ENCODE measurements around the gene MID1IP1. TPM values are rescaled to one million over a fixed set of nuclear protein-coding genes. Genes with fewer than 3 reads are reported as not detected.

Gene MID1IP1
- total and polyA plus RNA-seq, 2 of the 13 experiments (the other 11 are each of a cell fraction or from before 2014, with no cell fraction given) = 35.7 to 36.1 TPM

DNA sequence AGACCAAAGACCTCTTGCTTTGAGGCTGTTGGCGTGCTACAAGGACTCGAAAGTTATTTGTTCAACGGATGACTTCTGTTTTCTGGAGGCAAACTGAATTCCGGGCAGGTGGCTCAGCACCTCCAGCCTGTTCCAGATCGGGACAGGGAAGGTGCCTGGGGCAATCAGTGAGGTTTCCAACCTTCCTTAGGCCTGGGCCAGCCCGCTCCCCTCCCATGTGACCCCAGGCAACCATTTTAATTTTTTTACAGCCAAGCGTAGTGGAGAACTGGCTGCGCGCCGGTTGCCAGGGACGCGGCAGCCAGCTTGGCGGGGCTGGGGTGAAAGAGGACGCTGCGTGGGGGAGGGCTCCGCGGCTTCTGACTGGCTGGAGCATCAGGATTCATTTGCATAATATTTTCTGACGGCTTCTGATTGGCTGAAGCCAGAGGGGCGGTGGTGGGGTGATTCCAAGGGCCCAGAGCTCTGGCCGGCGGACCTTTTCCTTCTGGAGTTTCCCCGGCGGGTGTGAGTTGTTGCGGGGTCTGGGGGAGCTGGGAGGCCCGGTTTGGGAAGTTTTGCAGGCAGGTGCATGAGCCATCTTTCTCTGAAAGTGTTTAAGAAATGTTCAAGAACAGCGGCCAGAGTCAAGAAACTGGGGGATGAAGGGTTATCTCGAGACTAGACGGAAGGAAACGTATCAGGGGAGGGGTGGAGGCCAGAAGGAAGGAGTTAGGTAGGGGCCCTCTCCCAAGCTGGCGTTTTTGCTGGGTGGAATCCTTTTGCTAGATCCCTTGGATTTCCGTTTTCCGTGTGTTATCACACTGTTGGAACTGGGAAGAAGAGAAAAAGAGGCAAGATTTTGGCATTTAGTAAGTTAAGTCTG, at the start of gene MID1IP1 (continued):
- peak; percentile 25; the same call in 1 of the 2 replicates for TF ChIP-seq ZNF501 (CRISPR knock-in tag; IDR thresholded peaks at IDR 0.05)
- TF ChIP-seq FOSL2 (CRISPR knock-in tag; IDR thresholded peaks at IDR 0.05) = no peak
- peak; percentile 46; the same call in 1 of the 2 replicates for TF ChIP-seq ZMYM4 (CRISPR knock-in tag; IDR thresholded peaks at IDR 0.05)
- TF ChIP-seq, protein P1, sequence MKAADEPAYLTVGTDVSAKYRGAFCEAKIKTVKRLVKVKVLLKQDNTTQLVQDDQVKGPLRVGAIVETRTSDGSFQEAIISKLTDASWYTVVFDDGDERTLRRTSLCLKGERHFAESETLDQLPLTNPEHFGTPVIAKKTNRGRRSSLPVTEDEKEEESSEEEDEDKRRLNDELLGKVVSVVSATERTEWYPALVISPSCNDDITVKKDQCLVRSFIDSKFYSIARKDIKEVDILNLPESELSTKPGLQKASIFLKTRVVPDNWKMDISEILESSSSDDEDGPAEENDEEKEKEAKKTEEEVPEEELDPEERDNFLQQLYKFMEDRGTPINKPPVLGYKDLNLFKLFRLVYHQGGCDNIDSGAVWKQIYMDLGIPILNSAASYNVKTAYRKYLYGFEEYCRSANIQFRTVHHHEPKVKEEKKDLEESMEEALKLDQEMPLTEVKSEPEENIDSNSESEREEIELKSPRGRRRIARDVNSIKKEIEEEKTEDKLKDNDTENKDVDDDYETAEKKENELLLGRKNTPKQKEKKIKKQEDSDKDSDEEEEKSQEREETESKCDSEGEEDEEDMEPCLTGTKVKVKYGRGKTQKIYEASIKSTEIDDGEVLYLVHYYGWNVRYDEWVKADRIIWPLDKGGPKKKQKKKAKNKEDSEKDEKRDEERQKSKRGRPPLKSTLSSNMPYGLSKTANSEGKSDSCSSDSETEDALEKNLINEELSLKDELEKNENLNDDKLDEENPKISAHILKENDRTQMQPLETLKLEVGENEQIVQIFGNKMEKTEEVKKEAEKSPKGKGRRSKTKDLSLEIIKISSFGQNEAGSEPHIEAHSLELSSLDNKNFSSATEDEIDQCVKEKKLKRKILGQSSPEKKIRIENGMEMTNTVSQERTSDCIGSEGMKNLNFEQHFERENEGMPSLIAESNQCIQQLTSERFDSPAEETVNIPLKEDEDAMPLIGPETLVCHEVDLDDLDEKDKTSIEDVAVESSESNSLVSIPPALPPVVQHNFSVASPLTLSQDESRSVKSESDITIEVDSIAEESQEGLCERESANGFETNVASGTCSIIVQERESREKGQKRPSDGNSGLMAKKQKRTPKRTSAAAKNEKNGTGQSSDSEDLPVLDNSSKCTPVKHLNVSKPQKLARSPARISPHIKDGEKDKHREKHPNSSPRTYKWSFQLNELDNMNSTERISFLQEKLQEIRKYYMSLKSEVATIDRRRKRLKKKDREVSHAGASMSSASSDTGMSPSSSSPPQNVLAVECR (CRISPR knock-in tag; IDR thresholded peaks at IDR 0.05; ENCODE audit: borderline replicate concordance) = no peak
- TF ChIP-seq POLR2AphosphoS5 (IDR thresholded peaks at IDR 0.05; ENCODE audit: low read depth, low read length) = peak; percentile 78
- peak; percentile 49; the same call in 1 of the 2 replicates for TF ChIP-seq RBFOX2 (IDR thresholded peaks at IDR 0.05; ENCODE audit: low read depth, low read length)
- peak; percentile 33; the same call in 1 of the 2 replicates for TF ChIP-seq POGZ (CRISPR knock-in tag; IDR thresholded peaks at IDR 0.05)
- TF ChIP-seq, protein P2, sequence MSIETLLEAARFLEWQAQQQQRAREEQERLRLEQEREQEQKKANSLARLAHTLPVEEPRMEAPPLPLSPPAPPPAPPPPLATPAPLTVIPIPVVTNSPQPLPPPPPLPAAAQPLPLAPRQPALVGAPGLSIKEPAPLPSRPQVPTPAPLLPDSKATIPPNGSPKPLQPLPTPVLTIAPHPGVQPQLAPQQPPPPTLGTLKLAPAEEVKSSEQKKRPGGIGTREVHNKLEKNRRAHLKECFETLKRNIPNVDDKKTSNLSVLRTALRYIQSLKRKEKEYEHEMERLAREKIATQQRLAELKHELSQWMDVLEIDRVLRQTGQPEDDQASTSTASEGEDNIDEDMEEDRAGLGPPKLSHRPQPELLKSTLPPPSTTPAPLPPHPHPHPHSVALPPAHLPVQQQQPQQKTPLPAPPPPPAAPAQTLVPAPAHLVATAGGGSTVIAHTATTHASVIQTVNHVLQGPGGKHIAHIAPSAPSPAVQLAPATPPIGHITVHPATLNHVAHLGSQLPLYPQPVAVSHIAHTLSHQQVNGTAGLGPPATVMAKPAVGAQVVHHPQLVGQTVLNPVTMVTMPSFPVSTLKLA (IDR thresholded peaks at IDR 0.05) = no peak
- no peak for TF ChIP-seq ZNF83 (CRISPR knock-in tag; IDR thresholded peaks at IDR 0.05; ENCODE audit: borderline replicate concordance)
- peak; percentile 82 for TF ChIP-seq NFYC (CRISPR knock-in tag; IDR thresholded peaks at IDR 0.05)
- TF ChIP-seq, protein P3, sequence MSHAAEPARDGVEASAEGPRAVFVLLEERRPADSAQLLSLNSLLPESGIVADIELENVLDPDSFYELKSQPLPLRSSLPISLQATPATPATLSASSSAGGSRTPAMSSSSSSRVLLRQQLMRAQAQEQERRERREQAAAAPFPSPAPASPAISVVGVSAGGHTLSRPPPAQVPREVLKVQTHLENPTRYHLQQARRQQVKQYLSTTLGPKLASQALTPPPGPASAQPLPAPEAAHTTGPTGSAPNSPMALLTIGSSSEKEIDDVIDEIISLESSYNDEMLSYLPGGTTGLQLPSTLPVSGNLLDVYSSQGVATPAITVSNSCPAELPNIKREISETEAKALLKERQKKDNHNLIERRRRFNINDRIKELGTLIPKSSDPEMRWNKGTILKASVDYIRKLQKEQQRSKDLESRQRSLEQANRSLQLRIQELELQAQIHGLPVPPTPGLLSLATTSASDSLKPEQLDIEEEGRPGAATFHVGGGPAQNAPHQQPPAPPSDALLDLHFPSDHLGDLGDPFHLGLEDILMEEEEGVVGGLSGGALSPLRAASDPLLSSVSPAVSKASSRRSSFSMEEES (CRISPR knock-in tag; IDR thresholded peaks at IDR 0.05) = peak; percentile 29; the same call in 1 of the 2 replicates
- TF ChIP-seq ZZZ3 (CRISPR knock-in tag; IDR thresholded peaks at IDR 0.05; ENCODE audit: borderline replicate concordance) = no peak
- no peak for TF ChIP-seq ZFP36L2 (CRISPR knock-in tag; IDR thresholded peaks at IDR 0.05)
- TF ChIP-seq, protein P4, sequence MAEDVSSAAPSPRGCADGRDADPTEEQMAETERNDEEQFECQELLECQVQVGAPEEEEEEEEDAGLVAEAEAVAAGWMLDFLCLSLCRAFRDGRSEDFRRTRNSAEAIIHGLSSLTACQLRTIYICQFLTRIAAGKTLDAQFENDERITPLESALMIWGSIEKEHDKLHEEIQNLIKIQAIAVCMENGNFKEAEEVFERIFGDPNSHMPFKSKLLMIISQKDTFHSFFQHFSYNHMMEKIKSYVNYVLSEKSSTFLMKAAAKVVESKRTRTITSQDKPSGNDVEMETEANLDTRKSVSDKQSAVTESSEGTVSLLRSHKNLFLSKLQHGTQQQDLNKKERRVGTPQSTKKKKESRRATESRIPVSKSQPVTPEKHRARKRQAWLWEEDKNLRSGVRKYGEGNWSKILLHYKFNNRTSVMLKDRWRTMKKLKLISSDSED (CRISPR knock-in tag; IDR thresholded peaks at IDR 0.05) = no peak
- peak; percentile 56; the same call in 1 of the 2 replicates for TF ChIP-seq KAT8 (CRISPR knock-in tag; IDR thresholded peaks at IDR 0.05)
- 0 out of 2 replicates have a peak, but pooled peaks have one; percentile 44 for TF ChIP-seq HIVEP1 (CRISPR knock-in tag; IDR thresholded peaks at IDR 0.05)
